ENCODE data around the gene IFT20. TPM values are rescaled to one million over a fixed set of nuclear protein-coding genes. Genes with fewer than 3 reads are reported as not detected.

Gene IFT20
- total RNA-seq, 1 experiment from 2014 or later: 41.9 TPM

DNA sequence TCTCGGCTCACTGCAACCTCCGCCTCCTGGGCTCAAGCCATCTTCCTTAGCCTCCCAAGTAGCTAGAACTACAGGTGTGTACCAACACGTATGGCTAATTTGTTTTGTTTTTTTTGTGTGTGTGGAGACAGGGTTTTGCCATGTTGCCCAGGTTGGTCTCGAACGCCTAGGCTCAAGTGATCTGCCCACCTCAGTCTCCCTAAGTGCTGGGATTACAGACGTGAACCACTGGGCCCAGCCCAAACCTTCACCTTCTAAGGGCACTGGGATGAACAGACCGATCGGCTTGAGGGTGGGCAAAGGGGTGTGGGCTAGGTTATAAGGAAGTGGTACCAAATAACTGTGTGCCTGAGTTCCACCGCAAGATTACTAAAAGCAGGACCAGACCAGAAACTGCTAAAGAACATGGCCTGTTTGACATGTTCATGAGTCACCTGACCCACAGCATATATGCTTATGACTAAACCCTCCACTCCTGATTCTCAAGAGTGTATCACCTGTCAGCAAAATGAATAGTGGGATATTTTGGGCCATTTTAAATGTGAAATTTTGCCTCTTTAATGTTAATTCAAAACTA is 8.2 kb downstream of the IFT20 start:
- H3K4me3 ChIP-seq: no peak overlapping the region
- no peaks in the 10 kb centered on the region for H3K9me3 ChIP-seq

DNA sequence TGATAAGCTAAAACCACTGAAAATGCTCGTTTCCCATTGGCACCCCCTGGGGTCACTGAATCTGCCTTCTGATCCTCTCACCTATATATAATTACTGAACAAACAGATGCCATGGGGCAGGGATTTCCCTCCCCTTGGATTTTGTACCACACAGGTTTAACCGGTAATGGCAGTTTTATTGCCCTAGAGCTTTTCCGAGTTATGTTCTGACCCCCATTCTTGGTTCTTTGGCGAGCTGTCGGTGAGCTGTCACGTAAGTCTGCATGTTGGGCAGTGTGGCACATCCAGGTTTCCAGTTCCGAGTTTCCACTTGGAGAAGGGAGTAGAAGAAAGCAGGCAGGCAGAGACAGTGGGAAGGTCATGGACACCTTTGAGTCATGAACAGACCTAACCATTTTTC is 9.2 kb downstream of the IFT20 start:
- no peak for DNase-seq
- no peak overlapping the region for H3K4me3 ChIP-seq
- no peaks in the 10 kb centered on the region for H3K9me3 ChIP-seq
- H3K36me3 ChIP-seq: peaks cover 73% of the 10 kb centered on the region
- H3K27me3 ChIP-seq: no peaks in the 10 kb centered on the region

More for the DNA sequence above, 8.2 kb downstream of the IFT20 start:
- Histone ChIP-seq H3K27me3 (no peaks in the 10 kb centered on the region), H3K36me3 (peaks cover 77% of the 10 kb centered on the region)
- DNase-seq: no peak

DNA sequence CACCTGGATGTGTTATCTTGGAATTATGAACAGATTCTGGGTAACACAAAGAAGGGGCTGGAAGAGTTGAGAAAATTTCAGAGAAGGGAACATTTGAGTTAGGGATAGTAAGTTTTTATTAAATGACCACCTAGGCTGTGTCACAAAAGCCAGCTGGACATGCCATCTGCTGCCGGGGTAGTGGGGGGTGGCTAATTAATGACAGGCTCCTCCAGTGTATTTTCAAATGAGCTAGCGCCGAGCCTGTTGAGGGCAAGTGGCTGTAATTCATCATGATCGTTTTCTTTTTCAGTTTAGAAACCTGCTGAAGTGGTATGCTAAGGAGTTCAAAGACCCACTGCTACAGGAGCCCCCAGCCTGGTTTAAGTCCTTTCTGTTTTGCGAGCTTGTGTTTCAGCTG is 10.1 kb downstream of the IFT20 start:
- H3K27me3 ChIP-seq: no peaks in the 10 kb centered on the region
- H3K9me3 ChIP-seq: no peaks in the 10 kb centered on the region
- H3K4me3 ChIP-seq: no peak overlapping the region
- DNase-seq: no peak
- H3K36me3 ChIP-seq: peaks cover 73% of the 10 kb centered on the region

DNA sequence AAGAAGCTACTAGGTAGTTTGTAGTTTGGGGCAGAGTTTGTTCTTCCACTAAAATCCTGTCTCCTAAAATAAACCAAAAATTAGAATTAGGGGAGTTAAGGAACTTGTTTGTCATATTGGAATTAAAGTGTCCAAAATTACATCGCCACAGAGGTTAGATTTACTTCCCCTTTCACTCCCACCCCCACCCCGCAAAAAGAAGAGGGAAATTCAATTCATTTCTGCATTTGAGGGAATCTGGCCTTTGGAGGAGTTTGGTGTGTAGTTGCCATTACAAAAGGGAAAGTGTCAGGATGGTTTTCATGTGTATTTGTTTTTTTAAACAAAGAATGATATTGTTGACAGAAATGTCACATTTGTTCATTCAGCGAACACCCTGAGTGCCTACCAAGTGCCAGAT is 10.5 kb downstream of the IFT20 start:
- peaks cover 73% of the 10 kb centered on the region for H3K36me3 ChIP-seq
- H3K9me3 ChIP-seq: no peaks in the 10 kb centered on the region
- no peaks in the 10 kb centered on the region for H3K27me3 ChIP-seq
- no peak overlapping the region for H3K4me3 ChIP-seq
- DNase-seq: no peak

DNA sequence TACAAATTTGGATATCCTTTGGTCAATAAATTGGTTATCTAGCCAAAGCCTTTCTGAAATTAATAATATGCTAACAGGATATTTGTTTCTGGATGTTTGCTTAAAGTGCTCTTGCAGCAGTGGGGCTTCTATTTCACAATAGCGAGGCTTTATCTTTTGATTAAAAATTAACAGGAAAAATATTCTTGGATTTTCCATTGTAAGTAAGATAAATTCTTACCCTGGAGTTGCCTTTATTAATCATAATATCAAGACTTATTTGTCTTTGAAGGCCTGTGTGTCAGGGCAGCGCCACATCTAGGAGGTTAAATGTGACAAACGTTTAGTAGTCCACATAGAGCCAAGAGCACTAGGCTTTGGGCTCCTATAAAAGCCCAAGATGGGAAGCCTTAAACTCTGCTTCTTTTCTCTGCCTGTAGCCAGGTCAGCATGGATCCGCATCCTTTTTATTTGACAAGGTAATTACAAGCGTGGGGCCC is 11.0 kb downstream of the IFT20 start:
- Histone ChIP-seq H3K36me3 (peaks cover 69% of the 10 kb centered on the region), H3K27me3 (no peaks in the 10 kb centered on the region), H3K9me3 (no peaks in the 10 kb centered on the region), H3K4me3 (no peak overlapping the region)
- no peak for DNase-seq

DNA sequence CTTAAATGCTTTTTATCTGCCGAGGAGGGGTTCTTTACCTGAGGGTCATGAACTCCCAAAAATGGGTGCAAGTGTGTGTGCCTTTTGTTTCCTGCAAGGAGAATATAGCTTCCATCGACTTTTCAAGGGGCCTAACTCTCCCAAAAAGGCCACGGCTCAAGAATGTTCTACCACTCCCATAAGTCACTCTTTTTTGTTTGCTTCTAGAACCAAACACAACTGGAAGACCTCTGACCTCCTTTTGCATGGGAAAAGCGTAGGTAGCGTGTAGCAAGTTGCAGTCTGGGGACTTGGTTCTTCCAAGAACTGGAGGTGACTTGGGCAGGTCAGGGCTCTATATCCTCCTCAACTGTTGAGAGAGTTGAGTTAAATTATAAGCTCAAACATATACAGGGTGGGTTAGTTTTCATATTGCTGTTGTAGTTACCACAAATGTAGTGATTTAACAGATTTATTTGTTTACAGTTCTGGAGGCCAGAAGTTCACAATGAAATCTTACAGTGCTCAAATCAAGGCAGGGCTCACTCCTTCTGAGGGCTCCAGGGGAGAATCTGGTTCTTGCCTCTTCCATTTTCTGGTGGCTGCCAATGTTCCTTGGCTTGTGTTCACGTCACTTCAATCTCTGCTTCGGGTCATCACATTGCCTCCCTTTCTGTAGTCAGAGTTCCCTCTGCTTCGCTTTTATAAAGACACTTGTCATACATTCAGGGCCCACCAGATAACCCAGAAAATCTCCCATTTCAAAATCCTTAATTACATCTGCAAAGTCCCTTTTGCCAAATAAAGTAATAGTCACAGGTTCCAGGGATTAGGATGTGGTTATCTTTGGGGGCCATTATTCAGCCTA is 14.8 kb downstream of the IFT20 start:
- H3K9me3 ChIP-seq: no peaks in the 10 kb centered on the region
- no peak for DNase-seq
- peak overlapping the region; percentile 77 for H3K4me3 ChIP-seq
- peaks cover 30% of the 10 kb centered on the region for H3K36me3 ChIP-seq
- no peaks in the 10 kb centered on the region for H3K27me3 ChIP-seq

DNA sequence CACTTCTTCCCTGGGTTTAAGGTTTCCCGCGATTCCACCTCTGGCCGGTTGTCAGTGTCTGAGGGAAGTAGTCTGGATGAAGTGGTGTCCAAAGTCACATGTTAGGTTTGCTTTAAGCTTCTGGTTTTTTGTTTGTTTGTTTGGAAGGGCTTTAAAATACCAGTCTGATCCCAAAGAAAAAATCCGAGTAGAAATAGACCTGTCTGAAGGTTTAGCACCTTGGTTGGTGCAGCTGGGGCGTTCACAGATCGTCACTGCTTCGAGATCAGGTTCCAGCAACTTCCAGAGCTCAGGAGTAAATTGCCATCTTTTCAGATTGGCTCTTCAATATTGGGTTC is 15.7 kb downstream of the IFT20 start:
- Histone ChIP-seq H3K36me3 (peaks cover 24% of the 10 kb centered on the region), H3K27me3 (no peaks in the 10 kb centered on the region), H3K9me3 (no peaks in the 10 kb centered on the region), H3K4me3 (peak overlapping the region; percentile 77)
- no peak for DNase-seq

DNA sequence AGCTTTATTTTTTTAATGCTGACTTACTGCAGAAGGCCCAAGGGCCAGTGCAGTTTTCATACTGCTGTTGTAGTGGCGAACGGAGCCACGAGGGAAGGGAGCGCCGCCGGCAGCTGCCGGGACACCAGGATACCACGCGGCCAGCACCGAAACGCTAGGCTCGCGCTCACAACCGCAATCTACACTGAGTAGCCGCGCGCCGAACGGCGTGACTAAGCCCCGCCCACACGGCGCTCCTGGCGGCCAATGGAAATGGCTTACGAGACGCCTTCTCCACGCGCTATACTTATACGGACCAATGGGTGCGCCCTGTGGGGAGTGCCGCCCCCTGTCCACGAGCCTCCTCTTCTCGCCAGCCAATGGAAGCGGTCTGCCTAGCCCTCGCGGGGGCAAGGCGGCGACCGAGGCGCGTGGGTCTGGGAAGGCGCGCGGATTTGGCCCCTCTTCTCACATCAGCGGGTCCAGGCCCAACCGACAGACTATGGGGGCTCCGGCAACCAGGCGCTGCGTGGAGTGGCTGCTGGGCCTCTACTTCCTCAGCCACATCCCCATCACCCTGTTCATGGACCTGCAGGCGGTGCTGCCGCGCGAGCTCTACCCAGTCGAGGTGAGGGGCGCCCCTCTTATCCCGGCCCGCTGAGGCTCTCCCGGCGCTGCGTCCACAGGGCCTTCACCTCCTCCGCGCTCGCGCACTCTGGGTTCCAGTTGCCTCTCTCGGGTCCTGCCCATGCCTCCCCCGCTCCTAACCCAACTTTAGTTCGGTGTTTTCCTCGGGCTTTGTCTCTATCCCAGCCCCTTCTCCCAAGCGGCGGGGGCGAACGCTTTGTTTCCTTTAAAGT is 16.3 kb downstream of the IFT20 start, which contains the start of gene TMEM97:
TMEM97 (plus strand) TSS at position 442 of the 839 bp plus-strand sequence; CDS start at position 482, 40 bp downstream.
- DNase-seq: peak; percentile 98
- peak within 1 kb of the TSS; percentile 77 for H3K4me3 ChIP-seq
- no peaks in the 10 kb centered on the region for H3K27me3 ChIP-seq
- H3K9me3 ChIP-seq: no peaks in the 10 kb centered on the region
- peaks cover 24% of the 10 kb centered on the region for H3K36me3 ChIP-seq

DNA sequence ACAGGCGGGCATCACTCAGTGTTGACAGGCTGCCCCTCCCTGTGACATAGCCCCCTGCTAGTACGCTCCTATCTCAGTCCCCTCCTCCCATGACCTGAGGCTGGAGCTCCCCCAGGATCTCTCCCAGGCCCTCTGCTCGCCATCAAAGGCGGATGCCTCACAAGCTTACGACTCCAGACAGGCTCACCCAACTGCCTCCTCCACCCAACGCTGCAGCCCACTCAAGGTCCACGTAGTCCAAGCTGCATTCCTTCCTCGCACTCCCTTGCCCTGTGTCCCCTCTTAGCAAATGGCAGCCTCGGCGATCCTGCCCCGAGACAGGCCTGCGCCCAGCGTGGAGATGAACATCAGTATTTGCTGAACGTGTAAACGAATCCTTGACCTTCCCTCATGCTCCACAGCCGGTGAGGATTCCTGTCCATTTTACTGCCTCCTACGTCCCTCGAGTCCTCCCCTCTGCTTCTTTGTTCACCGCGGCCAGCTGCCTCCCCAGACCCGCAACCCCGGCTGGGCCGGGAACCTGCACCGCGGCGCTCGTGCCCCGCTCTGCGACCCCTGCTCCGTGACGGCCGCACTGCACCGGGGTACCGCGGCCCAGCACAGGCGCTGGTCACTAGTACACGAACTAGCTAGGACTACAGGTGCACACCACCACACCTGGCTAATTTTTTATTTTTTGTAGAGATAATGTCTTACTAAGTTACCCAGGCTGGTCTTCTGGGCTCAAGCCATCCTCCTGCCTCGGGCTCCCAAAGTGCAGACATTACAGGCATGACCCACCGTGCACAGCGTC is 17.1 kb downstream of the IFT20 start:
- Histone ChIP-seq H3K27me3 (no peaks in the 10 kb centered on the region), H3K36me3 (peaks cover 24% of the 10 kb centered on the region), H3K4me3 (peak overlapping the region; percentile 77), H3K9me3 (no peaks in the 10 kb centered on the region)
- DNase-seq: peak; percentile 19

DNA sequence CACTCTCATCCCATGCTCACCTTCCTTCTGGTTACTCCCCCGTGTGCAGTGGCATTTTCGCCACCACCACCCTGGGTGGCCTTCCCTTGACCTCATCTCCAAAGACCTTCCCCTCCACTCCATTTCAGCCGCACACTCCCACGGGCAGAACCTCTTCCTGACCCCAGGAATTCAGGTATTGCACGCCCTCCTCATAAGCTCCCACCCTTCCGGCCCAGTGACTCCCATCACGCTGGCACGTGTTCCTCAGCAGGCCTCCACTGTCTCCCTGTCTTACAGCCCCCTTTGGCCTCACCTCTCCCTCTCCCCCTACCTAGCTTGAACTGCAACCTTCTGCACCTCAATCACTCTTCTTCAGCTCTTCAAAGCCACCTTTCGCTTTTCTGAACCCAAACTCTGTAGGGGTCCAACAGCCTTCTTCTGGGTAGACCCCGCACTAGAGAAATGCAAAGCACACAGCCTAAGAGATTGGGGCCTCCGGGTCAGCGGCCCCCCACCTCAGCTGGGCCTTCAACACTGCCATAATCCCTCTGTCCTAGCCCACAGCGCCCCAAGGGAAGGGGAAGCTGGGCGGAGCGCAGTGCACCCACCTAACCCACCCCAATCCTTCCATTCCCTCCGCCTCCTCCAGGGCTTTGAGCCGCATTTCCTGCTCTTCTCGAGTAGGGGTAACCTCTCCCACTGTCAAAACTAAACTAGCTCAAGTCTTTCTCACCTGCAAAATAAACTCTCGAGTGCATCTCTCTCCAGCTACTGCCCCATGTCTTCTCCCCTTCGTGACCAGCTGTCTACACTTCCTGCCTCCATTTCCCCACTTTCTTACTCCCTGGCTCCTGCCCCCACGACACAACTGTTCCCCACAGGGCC is 17.9 kb downstream of the IFT20 start:
- DNase-seq: no peak
- no peaks in the 10 kb centered on the region for H3K27me3 ChIP-seq

DNA sequence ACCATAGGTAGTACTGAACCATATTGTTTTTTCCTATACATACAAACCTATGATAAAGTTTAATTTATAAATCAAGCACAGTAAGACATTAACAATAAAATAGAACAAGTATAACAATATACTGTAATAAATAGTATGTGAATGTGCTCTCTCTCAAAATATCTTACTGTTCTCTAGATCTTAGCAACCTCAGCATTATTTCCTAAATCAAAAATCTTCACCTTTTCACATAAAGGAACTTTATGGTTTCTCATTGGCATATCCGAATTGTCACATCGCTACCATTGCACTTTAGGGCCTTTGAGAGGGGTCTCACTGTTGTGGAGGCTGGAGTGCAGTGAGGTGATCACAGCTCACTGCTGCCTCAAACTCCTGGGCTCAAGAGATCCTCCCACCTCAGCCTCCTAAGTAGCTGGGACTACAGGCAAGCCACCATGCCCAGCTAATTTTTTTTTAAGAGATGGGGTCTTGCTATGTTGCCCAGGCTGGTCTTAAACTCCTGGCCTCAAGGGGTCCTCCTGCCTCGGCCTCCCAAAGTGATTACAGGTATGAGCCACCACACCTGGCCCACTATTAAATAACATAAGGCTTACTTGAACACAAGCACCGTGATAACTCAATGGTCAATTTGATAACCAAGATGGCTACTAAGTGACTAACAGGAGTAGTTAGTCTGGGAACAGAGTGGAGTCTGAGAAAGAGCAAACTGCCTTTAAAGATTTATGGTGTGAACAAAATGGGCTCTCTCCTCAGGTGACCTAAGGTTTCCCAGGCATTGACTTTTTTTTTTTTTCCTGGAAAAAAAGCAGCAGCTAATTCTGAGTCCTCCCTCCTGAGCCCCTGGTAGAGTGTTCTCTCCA is 19.2 kb downstream of the IFT20 start:
- Histone ChIP-seq H3K27me3 (no peaks in the 10 kb centered on the region), H3K9me3 (no peaks in the 10 kb centered on the region), H3K36me3 (peaks cover 7% of the 10 kb centered on the region), H3K4me3 (no peak overlapping the region)
- DNase-seq: no peak

More for the DNA sequence above, 17.9 kb downstream of the IFT20 start:
- Histone ChIP-seq H3K36me3 (peaks cover 16% of the 10 kb centered on the region), H3K9me3 (no peaks in the 10 kb centered on the region), H3K4me3 (peak overlapping the region; percentile 77)

DNA sequence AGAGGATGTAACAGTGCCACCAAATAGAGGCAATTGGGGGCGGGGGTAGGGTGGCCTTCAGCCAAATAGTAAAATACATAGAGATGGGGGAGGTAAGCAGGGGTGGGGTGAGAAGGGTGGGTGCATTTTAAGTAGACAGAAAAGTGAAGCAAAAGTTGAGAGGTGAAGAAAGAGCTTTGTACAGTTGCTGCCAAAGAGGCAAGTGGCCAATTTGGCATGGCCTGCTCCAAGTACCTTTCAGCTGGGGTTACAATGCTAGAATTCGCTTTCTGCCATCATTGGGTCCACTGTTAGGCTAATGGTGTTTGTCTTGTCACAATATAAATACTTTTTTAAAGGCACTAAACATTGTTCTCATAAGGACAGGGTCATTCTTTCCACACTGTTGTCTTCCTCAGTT is 21.4 kb downstream of the IFT20 start:
- DNase-seq: no peak
- no peaks in the 10 kb centered on the region for H3K36me3 ChIP-seq
- H3K27me3 ChIP-seq: no peaks in the 10 kb centered on the region
- no peak overlapping the region for H3K4me3 ChIP-seq
- H3K9me3 ChIP-seq: no peaks in the 10 kb centered on the region

DNA sequence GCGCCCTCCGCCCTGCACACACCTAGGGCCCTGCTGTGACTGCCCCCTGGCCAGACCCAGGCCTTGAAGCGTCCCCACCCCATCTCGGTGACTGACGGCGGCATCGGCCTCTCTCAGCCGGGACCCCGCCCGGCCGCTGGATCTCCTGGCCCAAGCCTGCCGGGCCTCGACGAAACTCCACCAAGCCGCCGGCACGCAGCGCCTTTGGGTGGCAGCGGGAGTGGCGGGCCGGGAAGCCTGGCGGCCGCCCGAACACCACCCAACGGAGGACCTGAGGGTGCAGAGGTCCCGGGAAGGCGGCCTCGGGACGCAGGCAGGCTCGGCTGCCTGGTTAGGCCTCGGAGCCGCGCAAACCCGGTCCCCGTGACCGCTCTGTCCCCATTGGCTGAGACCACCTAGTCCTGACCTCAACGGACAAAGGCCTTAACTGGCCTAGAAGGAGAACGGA is 28.3 kb downstream of the IFT20 start:
- H3K36me3 ChIP-seq: no peaks in the 10 kb centered on the region
- no peaks in the 10 kb centered on the region for H3K9me3 ChIP-seq
- no peaks in the 10 kb centered on the region for H3K27me3 ChIP-seq
- H3K4me3 ChIP-seq: no peak overlapping the region
- no peak for DNase-seq

DNA sequence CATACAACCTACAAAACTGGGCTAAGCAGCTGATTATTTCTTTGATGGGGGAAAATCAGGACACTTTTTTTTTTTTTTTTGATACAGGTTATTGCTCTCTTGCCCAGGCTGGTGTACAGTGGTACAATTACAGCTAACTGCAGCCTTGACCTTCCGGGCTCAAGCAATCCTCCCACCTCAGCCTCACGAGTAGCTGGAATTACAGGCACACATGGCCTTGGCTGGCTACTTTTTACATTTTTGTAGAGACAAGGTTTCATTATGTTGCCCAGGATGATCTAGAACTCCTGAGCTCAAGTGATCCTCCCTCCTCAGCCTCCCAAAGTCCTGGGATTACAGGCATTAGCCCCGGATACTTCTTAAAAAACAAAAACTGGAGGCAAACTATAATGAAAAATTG is 36.8 kb downstream of the IFT20 start:
- Histone ChIP-seq H3K36me3 (no peaks in the 10 kb centered on the region), H3K9me3 (no peaks in the 10 kb centered on the region), H3K4me3 (no peak overlapping the region), H3K27me3 (no peaks in the 10 kb centered on the region)
- DNase-seq: no peak

Measured in MG63 (cell line).